GM18517 (cell line): Measurements from ENCODE around the gene HDX.
"Not testable (repeated sequence)": the region's sequence is repeated elsewhere in the genome, so short reads cannot be mapped to it uniquely, and the experiment has no call there.

ENCODE experiments used
- ATAC-seq: cut with Tn5 transposase; IDR thresholded peaks from one replicate; pipeline ENCODE4 v1.9.1; 2021; ENCODE audit warnings: mild to moderate bottlenecking, moderate library complexity; ENCODE audit not compliant: unreplicated experiment

The HDX gene

DNA sequence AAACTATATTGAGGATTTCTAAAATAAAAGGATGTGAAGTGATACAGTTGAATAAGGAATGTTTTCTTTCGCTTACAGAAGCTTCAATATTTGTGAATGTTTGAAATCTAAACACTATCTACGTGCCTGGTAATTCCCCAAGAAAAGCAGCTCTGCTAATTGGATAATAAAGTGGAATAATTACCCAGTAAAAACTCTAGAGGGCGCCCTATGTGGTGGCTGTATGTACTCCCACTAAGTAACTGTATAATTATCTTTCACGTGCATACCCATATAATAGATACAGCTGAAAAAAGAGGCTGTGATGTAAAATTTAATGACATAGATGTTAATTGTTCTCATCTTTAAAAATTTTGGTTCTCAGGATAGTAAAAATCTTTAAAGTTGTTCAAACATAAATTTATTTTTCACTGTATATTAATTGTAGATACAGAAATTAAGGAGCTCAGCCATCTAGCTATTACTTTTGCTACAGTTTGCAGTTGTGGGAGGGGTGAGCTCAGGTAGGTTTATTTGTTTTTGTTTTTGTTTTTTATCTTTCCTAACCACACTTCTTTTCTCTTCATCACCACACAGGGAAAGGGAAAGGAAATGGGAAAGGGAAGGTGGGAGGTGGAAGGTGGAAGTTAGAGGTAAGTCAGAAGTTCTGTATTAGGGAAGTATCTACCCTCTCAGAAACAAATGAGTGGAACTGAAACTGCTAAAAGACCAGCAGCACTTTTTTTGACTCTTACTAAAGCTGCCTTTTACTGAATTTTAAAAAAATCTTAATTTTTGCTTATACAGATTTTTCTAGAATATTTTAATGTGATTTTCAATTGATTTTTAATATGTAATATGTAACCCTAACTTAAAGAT, 162.5 kb downstream of the HDX start:
- ATAC-seq = no peak

DNA sequence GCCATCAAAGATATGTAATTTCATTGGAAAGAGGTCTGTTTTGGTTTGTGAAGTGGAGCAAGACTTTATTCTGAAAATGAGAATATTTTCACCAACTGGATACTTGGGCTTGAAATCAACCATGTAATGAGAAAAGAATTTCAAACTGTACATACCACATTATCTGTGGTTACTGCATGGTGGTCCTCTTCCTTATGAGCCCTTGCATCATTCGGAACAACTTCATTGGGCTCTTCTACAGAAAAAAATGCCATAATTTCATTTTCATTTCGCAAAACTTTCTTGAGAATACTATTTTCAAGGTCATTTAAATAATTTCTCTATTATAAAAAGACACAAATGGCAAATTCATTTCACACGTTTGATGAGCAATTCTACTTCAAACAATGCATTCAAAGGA, 165.6 kb downstream of the HDX start:
- ATAC-seq = no peak

DNA sequence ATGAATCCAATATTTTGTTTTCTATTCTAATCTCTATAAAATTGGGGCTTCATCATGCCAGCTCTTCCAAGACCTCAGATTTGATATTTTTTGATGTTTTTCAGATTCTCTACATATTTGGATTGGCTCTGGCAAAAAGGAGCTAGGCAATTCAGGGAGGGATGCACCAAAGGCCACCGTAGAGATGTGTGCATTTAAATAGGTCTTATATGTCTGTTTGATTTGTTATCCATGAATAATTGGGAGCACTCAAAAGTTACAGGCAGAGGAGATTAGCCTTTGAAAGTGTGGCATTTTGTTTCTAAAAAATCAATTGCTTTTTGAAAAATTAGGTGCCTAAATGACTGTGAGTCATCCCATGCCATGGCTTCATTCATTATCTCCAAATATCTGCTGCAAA, 167.1 kb downstream of the HDX start:
- no peak for ATAC-seq

DNA sequence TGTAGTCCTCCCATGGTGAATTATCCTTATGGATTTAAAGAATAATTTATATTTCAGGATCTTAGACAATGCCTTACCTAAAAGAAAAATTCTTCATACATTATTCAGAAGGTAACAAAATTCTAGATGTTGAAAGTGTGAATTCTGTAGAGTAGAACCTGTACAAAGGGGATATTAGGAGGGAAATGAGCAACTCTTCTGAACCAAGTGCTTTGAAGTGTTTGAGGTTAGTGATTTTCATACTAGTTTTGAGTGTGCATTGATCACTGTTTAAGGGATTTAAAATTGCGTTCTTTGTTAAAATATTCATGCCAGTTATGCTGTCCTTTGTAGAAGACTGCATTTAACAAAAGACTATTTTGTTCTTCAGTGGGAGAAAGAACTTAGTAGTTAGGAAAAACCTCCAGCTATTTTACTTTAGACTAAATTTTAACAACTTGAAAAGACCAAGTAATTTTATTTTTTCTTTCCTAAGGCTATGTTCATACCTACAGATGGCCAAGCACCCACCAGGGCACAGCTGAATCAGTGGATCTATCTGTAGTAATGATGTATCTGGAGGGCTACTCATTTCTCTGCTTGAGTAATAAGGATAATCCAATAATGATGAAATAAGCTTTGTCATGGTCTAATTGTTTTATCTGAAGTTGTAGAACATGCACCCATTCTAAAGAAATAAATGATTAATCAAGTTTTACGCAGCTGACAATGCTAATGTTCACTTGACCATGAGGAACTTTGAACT, 180.0 kb downstream of the HDX start:
- no peak for ATAC-seq

DNA sequence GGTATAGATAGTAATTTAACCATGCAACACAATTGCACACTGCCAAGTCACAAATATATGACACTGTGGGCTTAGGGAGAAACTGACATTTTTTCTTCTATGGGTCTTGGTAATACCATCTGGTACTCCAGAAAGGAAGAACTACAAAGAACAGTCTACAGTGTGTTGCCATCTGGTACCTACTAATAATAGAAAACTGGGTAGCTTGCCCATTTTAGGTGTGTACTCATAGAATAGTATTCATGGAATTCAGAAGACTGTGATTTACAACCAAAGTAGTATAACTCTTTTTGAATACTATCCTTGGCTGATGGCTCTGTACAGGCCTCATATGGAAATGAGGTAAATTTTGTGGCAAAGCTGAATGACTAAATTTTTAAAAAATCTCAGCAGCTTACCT, 181.6 kb downstream of the HDX start:
- no peak for ATAC-seq

DNA sequence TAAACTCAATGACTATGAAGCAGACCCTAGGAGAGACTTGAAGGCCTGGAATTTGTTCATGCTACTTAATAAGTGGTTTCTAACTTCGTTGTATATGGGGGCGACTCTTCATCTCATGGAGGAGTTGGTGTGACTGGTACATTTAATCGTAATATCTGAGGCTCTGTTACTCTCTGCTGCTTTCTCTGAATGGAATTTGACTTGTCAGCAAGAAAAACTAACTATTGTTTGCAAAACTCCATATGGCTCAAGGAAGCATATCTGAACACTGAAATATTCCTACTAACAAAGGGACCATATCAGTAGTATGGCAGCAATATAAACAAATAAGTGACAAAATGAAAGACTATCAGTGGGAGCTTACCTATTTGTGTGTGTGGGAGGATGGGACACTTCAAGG, 182.2 kb downstream of the HDX start:
- ATAC-seq = no peak

DNA sequence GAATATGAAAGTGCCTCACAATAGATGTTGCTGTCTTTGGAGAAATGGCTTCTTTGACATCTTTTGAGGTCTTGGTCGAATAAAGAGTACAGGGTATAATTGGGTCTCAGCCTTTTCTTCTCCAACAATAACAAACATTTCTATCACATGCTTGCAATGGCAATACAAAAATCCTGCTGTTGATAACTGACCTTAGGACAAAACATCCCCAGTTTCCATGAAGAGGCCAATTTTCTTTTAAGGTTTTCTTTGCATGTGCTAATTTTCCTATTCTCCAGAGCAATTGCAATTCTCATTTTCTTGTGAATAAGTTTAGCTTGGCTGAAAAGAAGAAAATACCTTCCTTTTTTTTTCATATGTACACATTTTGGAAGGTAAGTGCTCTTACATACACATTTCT, 183.6 kb downstream of the HDX start:
- ATAC-seq = no peak

DNA sequence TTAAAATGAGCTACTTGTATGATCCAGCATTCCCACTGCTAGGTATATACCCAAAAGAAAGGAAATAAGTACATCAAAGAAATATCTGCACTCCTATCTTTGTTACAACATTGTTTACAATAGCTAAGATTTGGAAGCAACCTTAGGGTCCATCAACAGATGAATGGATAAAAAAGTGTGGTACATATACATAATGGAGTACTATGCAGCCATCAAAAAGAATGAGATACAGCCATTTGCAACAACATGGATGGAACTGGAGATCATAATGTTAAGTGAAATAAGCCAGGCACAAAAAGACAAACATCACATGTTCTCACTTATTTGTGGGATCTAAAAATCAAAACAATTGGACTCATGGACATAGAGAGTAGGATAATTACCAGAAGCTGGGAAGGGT, 186.3 kb downstream of the HDX start:
- ATAC-seq = not testable (repeated sequence)
